Mucosa of descending colon (tissue), 3 donors: Measurements from ENCODE around the gene ABHD2. TPM values are rescaled to one million over a fixed set of nuclear protein-coding genes. Genes with fewer than 3 reads are reported as not detected.

Experiments
- ATAC-seq: fragments of 200-7000 bp; cut with Tn5 transposase; one replicate; pipeline ENCODE4 v1.9.1; 2020; ENCODE audit warnings: mild to moderate bottlenecking, moderate library complexity
- DNase-seq, 3 donors: peaks; one replicate each; pipeline ENCODE4 v3.0.0-alpha.2; 2020
- H3K36me3 ChIP-seq: fragments of 200-600 bp; one replicate; pipeline ENCODE4 v1.8.0; 2021; ENCODE audit warnings: low read depth, mild to moderate bottlenecking
- H3K4me1 ChIP-seq: fragments of 200-600 bp; one replicate; pipeline ENCODE4 v1.8.0; 2021; ENCODE audit warnings: low read depth, mild to moderate bottlenecking
- H3K4me3 ChIP-seq: fragments of 200-600 bp; one replicate; pipeline ENCODE4 v1.8.0; 2021; ENCODE audit warnings: mild to moderate bottlenecking
- H3K9me3 ChIP-seq: fragments of 200-600 bp; one replicate; pipeline ENCODE4 v1.8.0; 2021; ENCODE audit warnings: mild to moderate bottlenecking
- CTCF ChIP-seq: fragments of 200-600 bp; IDR thresholded peaks from one replicate; pipeline ENCODE4 v1.8.0; 2022; ENCODE audit warnings: antibody characterized with exemption, mild to moderate bottlenecking
- intact Hi-C, 2 donors: fragments of 100-400 bp; cut with DNase I in 1 of 2; cut with micrococcal nuclease in 1 of 2; formaldehyde crosslinking; loops; one replicate each; pipeline versions ENCODE4 v1.11.0 to v1.11.1; 2022; cut with DNase I, micrococcal nuclease
- total RNA-seq, 3 donors: library from RNA; stranded (reverse); fragmentation: NEBNext Ultra II Directional in 2 of 3; extraction: Animal tissue kit (Norgen Biotek cat#: 25700) in 2 of 3; gene quantifications; one replicate each; pipeline versions ENCODE4 v1.2.1 to v1.2.4, GENCODE V29; 2021 to 2023
- donor health status: DM: no; HTN: no; CAD: no; lungs with moderate emphysema.
- donor health status: DM: no; HTN: no; CAD: no.
- donor health status: DM: no; HTN: yes; CAD: no.

ABHD2 gene
- total RNA-seq, 3 donors from 2014 or later, result 82.2 to 156 (median 92.7) TPM

- H3K4me3 ChIP-seq, result no peak overlapping the region
- H3K9me3 ChIP-seq, result no peaks in the 10 kb centered on the region
- no peaks in the 10 kb centered on the region for H3K36me3 ChIP-seq
- DNase-seq, result no peak
- TF ChIP-seq CTCF, result no peak
- intact Hi-C loops, result no loop called here
- no peak for ATAC-seq
- H3K4me1 ChIP-seq, result peaks cover 26% of the 10 kb centered on the region
These were observed 10.0 kb downstream of the ABHD2 start for GRCh38 chr15:89098281-89098680.

GRCh38 chr15:89099968-89100367 is 11.7 kb downstream of the ABHD2 start:
- Histone ChIP-seq H3K36me3 (no peaks in the 10 kb centered on the region), H3K4me3 (no peak overlapping the region), H3K9me3 (no peaks in the 10 kb centered on the region), H3K4me1 (peaks cover 10% of the 10 kb centered on the region)
- intact Hi-C loops, result no loop called here
- TF ChIP-seq CTCF, result no peak
- ATAC-seq, result no peak
- DNase-seq, result no peak

GRCh38 chr15:89101302-89102193 is 13.3 kb downstream of the ABHD2 start:
- DNase-seq, result peak in 1 of 3 donors; percentile 62
- no peak for TF ChIP-seq CTCF
- intact Hi-C loops, result no loop called here
- no peaks in the 10 kb centered on the region for H3K9me3 ChIP-seq
- no peak overlapping the region for H3K4me3 ChIP-seq
- H3K4me1 ChIP-seq, result peaks cover 8% of the 10 kb centered on the region
- ATAC-seq, result peak; percentile 88
- no peaks in the 10 kb centered on the region for H3K36me3 ChIP-seq

- intact Hi-C loops, result no loop called here
- ATAC-seq, result no peak
- Histone ChIP-seq H3K9me3 (no peaks in the 10 kb centered on the region), H3K4me1 (peaks cover 10% of the 10 kb centered on the region), H3K36me3 (no peaks in the 10 kb centered on the region), H3K4me3 (no peak overlapping the region)
- no peak for DNase-seq
- TF ChIP-seq CTCF, result no peak
These were observed 15.4 kb downstream of the ABHD2 start for GRCh38 chr15:89103481-89104171.

- H3K4me1 ChIP-seq, result peaks cover 10% of the 10 kb centered on the region
- no peaks in the 10 kb centered on the region for H3K36me3 ChIP-seq
- H3K4me3 ChIP-seq, result no peak overlapping the region
- H3K9me3 ChIP-seq, result no peaks in the 10 kb centered on the region
- TF ChIP-seq CTCF, result no peak
- no peak for DNase-seq
- ATAC-seq, result no peak
- intact Hi-C loops, result no loop called here
These were observed 15.9 kb downstream of the ABHD2 start for GRCh38 chr15:89104172-89104564.
